NCI-H1417 (cell line): ENCODE measurements around the gene EFNB2.
A peak's percentile ranks its signal among the peaks of the same experiment; 100 is the strongest.

ENCODE experiments used
- DNase-seq, 3 experiments: peaks; one replicate each; lab custom pipeline; 2025; lab: John Stamatoyannopoulos, UW

Gene EFNB2

DNA sequence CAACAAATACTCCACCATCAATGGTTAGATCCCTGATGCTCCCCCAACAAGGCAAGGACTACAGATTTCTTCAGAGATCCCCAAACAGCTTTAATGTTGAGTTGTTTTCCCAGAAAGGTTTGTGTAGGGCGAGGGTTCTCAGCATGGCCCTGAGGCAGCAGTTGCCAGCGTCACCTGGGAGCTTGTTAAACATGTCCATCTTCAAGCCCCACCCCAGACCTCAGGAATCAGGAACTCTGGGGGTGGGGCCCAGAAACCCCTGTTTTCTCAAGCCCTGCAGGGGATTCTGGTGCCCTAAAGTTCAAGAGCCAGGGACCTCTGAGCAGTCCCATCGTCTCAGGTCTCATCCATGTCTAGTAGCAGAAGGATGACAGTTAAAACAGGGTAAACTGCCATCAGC is 9.6 kb downstream of the EFNB2 start:
- DNase-seq: no peak

DNA sequence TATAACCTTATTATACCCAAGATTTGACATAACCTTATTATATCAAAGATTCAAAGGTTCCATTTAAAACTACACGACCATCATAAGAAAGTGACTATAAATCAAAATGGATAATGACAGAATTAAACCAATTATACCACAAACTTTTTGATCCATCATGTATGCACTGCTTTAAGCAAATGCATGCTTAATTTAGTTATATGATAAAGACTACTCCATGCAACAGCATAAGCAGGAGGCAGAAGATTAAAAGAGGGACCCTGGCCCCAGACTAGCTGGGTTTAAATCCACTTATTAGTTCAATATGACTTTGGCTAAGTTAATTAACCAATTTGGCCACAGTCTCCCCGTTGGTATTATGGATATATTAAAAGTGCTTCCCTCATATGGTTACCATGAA is 11.4 kb downstream of the EFNB2 start:
- DNase-seq: no peak

DNA sequence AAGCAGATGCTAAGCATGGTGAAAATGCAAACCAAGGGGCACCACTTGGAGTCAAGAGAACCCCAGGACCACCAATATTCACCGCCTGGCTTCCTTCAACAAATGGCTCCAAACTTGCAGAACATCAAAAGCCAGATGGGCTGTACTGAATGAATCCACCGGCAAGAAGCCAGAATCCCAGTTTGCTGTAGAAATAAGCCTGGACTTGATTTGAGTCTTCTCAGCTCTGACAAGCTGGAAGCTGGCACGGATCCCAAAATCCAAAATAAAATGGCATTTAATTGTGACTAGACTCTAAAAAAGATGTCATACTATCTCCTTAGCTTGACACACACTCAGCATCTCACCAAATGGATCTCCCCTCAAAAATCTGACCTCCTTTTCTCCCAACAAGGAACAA is 11.9 kb downstream of the EFNB2 start:
- no peak for DNase-seq

DNA sequence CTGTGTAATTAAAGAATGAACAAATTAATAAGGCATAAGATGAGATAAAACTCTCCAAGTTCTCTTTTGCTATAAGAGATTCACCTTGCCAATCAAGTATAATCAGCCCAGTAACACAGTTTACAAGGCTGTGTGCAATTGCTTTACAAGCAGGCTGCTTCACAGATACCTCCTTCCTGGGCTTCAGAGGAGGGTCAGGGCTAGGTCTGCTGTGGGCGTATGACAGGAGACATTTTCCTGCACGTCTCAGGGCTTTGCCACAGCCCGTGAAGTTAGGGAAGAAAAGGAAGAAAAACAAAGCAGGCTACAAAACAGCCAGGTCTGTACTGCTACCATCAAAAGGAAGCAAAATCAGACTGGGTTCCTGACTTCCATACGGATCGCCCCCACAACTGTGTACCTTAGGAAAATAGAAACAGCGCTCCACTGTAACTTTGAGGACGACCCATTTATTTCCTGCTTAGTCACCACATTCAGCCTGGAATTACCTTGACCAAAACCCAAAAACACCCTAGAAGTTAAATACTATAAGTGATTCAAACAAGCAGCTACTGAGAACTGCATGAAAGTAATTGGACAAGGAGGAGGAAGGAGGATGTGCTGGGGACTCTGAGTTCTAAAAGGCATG is 12.4 kb downstream of the EFNB2 start:
- DNase-seq: no peak

DNA sequence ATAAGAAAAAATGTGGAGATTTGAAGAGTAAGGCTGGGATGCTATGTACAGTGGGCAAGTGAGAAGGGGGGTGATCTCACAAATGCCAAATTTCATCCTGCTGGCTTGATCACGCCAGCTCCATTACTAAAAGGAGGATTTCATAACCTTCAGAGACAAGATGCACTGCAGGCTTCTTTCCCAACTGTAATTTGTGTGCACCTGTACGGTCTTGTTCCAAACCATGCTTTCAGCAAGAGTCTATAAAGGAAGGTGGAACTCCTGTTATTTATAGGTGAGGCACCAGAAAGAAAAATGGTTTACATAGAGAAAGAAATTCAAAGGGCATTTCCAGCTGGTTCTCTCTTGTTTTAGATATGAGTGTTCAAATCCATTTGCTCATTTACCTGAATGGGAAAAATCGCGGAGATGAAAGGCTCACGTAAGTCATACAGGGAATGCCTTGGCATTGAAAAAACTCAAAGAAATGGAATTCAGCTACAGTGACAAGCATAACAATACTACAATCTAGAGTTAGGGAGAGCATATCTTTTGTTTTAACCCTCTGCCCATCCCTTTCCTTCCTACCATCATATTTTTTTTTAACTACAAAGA is 13.3 kb downstream of the EFNB2 start:
- DNase-seq: peak in 1 of 3 experiments; percentile 26

DNA sequence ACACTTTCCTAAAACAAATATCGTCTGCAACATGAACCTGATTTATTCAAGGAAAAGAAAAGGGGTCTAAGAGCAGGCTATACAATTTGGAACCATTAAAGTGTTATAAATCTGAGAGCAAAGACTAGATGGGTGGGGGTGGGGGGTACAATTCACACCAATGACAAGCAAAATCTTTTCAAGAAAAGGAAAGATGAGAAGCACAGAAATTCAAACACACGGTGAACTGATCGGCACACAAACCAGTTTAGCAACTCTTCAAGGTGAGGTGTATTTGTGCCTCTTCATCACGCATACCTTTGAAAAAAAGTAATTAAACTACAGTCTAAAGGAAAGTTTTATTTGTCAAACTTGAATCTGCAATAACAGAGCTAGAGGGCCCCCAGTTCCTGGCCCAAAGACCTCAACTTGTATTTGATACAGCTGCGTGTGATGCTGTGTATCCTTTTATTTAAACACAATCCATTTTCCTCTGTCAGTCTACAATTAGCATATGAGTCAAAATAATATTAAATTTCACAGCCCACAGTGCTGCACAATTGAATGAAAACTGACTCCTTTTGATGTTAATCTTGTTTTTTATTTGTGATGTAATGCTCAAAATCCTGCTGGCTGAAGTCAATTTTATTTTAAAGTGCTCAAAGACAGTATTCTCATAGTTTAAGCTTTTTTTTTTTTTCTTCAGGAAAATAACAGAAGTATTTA is 14.2 kb downstream of the EFNB2 start:
- DNase-seq: peak in 2 of 3 experiments; percentile 30 to 71

DNA sequence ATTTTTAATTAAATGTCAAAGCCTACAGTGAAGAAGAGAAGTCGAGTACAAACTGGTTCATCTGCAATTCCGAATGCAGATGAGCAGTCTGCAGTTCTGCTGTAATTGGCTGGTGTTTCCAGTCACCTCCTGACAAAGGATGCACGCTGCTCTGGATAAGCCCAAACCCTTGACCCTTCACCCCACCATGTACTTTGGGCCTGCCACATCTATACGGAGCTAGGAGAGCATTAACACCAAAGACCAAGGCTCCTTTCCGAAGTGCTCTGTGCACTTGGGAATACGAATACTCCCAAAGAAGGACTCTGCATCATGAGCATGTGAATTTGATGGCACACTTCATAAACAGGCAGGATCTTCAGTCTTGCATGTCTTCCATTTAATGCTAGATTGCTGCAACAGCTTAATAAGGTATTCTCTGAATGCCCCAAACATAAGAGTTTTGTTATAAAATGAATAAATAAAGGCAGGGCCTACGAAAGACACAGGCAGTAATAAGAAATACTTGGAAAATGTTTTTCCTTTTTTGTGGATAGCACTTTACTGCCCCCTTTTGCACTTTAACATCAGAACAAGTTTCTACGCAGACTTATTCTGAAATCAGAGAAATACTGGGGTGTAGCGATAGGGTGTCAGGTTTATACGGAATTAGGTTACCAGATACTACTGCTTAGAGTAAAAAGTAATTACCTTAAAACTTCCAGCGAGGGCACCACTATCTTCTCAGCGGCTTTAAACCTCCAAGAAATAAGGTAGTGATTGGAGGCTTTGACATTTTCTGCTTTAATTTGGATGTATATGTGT is 15.0 kb downstream of the EFNB2 start:
- peak in 2 of 3 experiments; percentile 32 to 71 for DNase-seq

DNA sequence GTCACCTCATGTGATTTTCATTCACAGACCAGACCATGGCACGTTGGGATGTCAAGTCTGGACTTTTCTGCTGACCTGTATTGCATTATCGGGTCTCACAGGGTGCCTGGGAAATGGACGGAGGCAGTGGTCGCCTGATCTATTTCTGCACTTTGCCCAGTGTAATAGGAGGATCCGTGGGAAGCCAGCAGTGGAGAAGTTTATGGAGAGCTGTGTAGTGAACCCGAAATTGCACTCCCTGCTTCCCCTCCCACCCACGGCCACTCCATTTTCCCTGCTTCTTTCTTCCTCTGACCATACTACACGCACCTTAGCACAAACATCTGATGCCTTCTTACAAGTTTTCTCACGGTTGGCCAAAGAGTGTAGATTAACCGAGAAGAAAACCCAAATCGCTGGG is 16.9 kb downstream of the EFNB2 start:
- DNase-seq: no peak

DNA sequence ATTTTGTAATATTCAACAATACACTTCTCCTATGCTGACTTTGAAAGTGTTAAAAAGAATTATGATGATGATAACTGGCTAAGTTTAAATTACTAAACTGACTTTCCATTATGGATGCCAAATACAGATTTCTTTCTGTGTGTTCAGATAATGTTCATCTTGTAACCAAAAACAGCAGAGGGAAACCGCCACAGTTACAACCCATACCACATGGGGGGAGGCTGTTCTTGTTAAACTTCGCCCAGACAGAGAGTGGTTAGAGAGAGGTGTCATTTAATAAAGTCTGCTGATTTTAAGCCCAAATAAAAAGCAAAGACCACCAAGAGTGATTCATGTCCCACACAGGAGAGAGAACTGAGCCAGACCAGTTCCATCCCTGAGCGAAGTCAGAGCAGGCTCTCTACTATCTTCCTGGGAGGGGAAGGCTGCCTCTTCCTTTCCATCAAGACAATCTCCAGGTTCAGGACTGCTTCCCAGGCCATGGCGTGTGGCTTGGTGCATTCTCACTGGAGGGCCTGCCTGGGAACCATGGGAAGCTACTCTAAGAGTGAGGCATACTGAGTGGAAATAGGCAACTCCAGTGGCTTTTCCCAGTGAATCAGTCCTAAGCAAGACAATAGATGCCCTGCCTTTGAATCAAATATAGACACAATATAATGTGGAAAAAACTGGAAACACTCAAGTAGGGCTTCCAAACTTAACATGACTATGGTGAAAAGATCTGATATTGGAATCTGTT is 18.2 kb downstream of the EFNB2 start:
- no peak for DNase-seq

DNA sequence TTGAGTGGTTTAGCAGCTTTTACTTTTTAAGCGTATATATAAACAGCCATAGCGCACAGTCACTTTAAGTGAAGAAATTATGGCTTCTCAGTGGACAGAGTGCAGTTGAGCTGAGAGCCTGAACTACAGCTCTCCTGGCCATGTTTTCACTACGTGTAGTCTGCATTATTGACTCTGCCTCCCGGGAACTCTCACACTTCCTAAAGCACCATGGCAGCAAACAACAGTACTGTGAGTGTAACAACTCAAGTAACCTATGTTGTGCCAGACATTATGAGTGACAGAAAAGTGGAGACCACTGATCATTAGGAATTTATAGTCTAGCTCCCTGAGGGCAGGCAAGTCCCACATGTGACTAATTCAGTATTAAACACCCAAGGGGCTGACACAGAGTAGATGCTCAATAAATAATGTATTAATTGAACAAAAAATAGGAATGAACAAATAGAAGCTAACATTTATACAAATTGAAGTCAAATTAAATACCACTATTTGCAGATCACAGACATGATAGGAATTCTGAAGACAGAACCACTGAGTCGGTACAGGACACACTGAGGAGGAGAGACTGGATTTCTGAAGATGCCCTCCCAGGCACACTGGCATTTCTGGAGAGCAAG is 19.7 kb downstream of the EFNB2 start:
- DNase-seq: no peak

DNA sequence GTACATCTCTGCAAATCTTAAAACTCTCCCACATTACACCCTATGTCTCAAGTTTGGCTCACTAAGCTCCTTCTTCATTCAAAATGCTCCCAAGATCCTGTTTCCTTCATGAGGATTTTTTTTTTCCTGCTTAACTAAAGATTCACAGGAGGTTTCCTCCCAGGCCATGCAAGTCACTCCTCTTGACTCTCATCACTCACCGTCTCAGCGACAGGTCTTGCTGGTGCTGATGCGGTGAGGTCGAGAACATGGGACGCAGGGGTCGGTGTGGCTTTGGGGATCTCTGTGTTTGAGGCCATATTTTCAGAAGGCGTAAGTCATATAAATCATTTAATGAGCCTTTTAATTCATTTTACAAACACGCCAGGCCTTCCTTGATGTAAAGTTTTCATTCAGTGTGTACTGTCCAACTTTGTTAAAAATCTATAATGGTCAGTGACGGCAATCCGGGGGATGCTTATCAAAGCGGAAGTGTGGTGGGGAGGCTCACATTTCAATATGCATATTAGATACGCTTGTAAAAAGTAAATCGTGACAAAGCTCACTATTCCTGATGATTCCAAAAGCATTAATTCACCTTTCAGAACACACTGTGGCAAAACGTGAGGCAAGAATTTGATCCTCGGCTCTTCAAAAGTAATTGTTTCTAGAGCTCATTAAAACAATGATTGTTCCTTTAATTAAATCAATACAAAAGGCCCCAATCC is 20.4 kb downstream of the EFNB2 start:
- no peak for DNase-seq

DNA sequence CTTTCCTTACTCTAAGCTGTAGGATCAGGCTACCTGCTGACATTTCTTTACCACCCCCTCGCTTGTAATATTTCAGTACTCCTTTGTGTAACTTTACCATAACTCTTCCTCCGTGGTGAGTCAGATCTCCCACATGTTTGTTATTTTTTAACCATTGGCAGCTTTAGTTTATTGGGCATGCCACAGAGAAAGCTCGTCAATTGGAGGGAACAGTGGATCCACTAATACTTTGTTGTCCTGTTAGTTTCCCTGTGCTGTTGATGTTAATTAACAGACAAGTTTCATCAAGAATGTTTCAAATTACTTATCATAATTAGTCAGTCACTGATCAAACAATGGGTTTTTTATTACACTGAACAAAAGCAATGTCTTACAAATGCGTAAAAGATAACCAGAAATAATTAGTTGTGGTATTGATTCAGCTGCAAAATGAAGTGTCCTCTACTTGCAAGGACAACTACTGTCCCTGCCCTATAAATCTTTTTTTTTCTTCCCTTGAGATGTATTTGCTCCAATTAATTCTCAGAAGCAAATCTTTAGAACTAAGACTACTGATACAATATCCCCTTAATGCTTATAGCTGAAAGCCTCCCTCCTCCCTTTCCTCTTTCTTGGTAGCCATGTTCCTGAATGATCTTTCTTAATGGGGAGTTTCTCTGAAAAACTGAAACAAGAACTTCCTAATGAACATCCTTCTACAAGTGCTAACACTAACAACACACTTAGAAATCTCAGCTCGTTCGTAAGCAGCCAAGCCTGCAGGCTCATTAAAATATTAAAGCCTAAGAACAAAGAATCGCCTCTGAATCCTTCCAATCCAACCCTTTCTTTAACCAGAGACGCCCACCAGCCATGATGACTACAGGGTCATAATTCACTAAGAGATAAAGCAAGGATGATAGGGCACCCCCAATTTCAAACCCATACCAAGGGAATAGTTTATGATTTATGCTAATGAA is 22.2 kb downstream of the EFNB2 start:
- peak in 1 of 3 experiments; percentile 59 for DNase-seq

DNA sequence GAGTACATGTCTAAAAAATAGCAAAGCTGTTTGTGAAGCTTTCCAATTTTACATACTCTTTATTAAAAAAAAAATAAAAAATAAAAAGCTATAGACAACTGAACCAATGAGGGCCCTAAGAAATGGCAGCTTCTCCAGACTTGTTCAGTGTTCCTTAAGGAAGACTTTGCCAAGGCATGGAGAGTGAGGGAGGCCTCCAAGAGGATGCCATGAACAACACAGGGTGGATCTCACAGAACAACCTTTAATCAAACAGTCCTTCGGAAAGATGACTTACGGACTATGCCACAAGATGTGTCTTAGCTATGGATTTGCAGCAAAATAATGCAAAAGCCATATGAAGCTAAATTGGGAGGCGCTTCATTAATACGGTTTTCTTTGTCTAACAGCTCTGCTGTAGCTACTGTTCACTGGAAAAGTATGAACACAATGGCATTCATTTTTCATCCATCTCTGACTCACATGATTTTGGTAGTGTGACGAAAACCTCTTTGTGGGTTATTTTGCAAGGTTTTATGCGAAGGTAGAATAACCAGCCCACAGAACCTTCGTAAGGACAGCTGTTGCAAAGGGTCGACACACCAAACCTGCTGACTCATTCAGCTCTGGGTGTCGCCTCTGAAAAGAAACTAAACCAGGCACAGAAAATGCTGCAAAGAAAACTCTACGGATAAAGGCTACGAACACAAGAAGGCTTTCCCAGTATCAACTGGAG is 27.7 kb downstream of the EFNB2 start:
- no peak for DNase-seq

DNA sequence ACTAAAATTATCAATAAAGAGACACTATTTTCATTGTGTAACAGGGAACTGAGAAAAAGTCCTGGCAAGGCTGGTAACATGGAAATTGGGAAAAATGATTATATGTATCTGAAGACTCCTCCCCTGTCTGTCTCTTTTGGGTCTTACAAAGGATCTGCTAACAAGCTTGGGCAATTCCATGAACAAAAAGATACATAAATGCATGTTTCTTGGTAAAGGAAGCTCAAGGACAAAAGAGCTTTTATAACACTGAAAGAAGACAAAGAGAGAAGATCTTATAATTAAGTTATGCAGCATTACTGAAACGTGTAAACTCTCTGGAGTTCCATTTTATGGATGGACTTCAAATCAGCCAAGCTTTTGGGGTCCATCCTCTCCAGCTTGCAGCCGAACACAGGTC is 29.2 kb downstream of the EFNB2 start:
- no peak for DNase-seq

DNA sequence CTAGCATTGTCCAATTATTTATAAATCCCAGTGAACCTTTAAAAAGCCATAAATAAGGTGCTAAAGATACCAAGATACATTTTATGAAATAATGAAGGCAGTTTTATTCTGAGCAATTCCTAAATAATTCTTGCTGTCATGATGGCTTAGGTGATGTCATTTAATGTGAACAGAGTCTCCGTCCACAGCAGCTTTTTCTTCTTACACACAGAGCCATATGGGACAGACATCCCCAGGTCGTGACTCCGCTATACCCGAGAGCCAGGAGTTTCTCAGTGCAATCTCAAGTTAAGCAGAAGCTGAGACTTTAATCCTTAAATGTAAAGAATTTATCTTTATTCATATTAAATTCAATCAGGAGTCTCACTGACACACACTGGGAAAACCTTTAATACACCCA is 29.7 kb downstream of the EFNB2 start:
- DNase-seq: no peak

DNA sequence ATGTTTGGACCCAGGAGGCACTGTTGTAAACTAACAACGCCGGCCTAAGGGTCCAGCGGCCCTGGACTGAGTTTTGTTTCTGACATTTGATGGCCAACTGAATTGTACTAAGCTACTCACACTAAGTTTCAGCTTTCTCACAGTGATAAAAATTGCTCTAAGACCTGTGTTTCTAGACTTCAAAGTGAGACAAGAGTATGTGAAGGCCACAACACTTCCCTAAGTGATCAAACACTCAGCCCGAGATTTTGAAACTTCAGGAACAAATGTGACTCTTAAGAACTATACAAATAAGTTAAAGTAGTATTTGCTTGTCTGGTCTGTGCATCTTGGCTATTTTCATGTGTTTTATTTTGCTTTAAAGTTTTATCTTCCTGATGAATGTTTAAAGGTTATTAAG is 30.2 kb downstream of the EFNB2 start:
- no peak for DNase-seq

DNA sequence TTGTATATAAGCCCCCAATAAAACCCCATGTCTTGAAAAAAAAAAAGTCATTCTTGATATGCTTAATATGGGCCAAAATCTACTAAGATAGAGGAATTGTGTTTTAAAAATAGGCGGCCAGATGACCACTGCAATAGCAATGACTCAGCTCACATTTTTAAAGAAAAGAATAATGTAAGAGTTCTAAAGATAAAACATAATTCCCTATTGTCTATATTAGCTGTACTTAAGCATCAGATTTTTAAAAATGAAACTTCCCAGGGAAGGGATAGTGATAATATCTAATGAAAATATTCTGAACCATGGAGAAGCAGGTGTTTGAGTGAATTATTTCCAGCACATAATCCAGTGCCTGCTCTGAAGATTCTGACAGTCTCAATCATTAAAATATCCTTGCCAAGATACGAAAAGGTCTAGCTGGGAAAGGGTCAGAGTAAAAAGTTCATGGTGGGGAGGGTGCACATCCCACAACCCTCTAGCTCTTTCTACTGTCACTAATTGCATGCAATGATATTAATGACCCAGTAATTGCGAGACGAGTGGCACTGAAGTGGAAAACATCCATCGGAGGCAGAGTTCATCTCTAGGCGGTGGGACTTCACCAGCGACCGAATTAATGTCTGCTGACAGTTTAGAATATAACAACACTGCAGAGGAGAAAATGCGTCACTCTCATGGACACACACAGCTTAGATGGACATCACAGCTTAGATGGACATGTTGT is 31.6 kb downstream of the EFNB2 start:
- peak in 2 of 3 experiments; percentile 27 to 73 for DNase-seq

DNA sequence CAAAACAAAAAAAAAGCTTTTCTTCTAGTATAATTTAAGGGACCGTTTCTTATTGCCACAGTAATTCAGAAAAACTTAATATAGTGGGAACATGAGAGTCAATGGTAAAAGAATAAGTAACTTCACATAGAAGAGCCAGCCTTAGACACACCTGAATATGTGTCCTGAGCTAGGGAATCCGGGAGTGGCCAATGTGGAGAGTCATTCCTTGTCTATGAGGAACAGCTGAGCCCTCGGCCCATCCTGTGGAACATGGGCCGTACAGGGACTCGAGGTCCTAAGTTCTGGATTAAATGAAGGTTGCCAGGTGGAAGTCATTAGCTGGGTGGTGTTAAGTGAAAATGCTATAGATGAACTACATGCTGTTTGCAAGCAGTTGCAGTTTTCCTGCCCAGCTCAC is 32.2 kb downstream of the EFNB2 start:
- DNase-seq: no peak
